Measurements from ENCODE around the gene BANP. TPM values are rescaled to one million over a fixed set of nuclear protein-coding genes. Genes with fewer than 3 reads are reported as not detected.
A peak's percentile ranks its signal among the peaks of the same experiment; 100 is the strongest.
"Not testable (repeated sequence)": the region's sequence is repeated elsewhere in the genome, so short reads cannot be mapped to it uniquely, and the experiment has no call there.

BANP gene
- total and polyA plus RNA-seq, 12 donors: 6.1 to 20.4 (median 13.5) TPM

DNA sequence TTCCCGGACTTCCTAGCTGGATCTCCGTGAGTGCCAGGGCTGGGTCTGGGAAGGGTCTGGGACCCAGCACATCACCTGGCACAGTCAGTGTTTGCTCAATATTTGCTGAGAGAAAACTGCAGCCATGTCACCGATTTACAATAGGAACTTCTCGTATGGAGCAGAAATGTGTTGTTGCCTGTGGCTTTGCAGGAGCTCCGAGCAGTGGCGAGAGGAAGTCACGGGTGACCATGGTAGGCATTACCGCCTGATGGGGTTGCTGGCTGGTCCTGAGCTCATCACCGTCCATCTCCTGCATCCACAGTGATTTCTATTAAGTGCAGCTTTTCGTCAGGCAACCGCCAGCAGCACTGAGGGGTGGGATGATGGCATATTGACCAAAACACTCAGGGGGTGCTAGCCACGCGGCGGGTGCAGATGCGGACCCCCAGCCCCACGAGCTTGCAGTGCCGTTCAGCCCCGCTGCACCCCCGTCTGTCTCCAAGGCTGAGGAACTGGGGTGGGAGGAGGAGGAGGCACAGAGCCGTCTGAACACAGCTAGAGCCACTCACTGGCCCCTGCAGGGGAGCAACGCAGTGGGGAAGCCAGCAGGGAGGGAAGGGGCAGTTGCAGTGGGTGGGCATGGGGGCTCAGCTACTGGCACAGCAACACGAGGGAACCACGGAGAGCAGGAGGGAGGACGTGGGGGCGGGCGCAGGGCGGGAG lies 37.1 kb upstream of the BANP start:
- DNase-seq; H3K27ac ChIP-seq; H3K27me3 ChIP-seq; intact Hi-C loops (cut with DNase I); H3K9me3 ChIP-seq; H3K4me3 ChIP-seq; H3K36me3 ChIP-seq; ATAC-seq: not testable (repeated sequence)
- peaks cover 0 to 19% (median 6%) of the 10 kb centered on the region in 9 donors for H3K4me1 ChIP-seq
- WGBS, 2 donors: 76 to 80% methylated on average over 24 to 27 of the region's 27 CpGs

DNA sequence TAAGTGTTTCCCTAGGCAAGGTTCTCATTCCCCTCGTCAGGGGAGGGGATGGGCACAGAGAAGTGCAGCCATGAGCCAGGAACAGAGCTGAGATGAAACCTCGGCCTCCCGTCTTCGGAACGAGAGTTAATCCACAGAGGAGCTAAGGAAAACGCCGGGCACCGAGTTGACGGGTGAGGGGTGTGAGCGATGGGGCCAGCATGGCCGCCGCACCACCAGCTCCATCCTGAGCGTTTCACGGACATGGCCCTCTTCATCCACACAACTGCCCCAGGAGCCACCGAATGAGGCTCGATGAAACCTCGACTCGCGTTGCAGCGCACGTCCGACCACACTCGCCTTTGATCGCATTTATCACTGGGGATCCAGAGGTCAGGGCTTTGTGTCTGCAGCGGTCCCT lies 36.4 kb upstream of the BANP start:
- Histone ChIP-seq H3K9me3 (no peaks in the 10 kb centered on the region), H3K36me3 (no peaks in the 10 kb centered on the region), H3K4me1 (peaks cover 0 to 19% (median 6%) of the 10 kb centered on the region in 9 donors), H3K27ac (no peak overlapping the region), H3K27me3 (no peaks in the 10 kb centered on the region), H3K4me3 (no peak overlapping the region)
- WGBS, 2 donors: 92 to 94% methylated on average over 25 of the region's 25 CpGs
- intact Hi-C loops (cut with DNase I): no loop called here
- DNase-seq (no peak), ATAC-seq (no peak)
- TF ChIP-seq, protein P1, sequence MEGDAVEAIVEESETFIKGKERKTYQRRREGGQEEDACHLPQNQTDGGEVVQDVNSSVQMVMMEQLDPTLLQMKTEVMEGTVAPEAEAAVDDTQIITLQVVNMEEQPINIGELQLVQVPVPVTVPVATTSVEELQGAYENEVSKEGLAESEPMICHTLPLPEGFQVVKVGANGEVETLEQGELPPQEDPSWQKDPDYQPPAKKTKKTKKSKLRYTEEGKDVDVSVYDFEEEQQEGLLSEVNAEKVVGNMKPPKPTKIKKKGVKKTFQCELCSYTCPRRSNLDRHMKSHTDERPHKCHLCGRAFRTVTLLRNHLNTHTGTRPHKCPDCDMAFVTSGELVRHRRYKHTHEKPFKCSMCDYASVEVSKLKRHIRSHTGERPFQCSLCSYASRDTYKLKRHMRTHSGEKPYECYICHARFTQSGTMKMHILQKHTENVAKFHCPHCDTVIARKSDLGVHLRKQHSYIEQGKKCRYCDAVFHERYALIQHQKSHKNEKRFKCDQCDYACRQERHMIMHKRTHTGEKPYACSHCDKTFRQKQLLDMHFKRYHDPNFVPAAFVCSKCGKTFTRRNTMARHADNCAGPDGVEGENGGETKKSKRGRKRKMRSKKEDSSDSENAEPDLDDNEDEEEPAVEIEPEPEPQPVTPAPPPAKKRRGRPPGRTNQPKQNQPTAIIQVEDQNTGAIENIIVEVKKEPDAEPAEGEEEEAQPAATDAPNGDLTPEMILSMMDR (IDR thresholded peaks at IDR 0.05): no peak

DNA sequence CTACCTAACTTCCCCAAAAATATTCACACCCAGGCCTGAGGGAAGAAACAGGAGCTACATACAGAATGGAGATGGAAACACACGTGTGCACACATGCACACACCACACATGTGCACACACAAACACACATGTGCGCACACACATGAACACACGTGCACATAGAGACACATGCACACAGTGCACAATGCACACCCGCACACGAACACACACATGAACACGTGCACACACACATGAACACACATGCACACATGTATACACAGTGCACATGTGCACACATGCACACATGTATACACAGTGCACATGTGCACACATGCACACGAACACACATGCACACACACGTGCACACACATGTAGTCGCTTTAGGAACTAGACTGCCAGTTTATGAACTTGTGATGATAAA lies 33.7 kb upstream of the BANP start:
- TF ChIP-seq, protein P1 (IDR thresholded peaks at IDR 0.05): no peak
- intact Hi-C loops (cut with DNase I): no loop called here
- H3K27me3 ChIP-seq: no peaks in the 10 kb centered on the region
- no peak overlapping the region for H3K4me3 ChIP-seq
- no peak for DNase-seq
- no peak overlapping the region for H3K27ac ChIP-seq
- 73 to 90% methylated on average over 9 of the region's 9 CpGs for WGBS, 2 donors
- H3K4me1 ChIP-seq: peaks cover 0 to 13% (median 5%) of the 10 kb centered on the region in 9 donors
- ATAC-seq: no peak
- no peaks in the 10 kb centered on the region for H3K9me3 ChIP-seq
- H3K36me3 ChIP-seq: no peaks in the 10 kb centered on the region

DNA sequence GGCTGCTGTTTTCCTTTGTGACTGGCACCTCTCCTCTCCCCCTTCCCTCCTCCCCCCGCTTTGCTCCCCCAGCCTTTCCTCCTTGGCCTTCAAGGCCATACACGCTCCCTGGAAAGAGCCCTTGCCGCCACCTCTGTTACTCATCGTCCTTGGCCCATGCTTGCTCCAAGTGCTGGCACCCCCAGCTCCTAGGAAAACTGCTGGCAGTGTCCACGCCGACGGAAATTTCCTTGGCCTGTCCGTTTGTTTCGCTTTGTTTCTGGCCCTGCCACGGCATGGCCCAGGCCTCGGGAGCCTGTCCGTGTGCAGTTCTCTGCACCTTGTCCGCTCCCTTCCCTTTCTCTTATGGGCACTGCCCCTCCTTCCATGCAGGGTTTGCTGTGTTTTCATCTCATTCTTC lies 32.9 kb upstream of the BANP start:
- Histone ChIP-seq H3K27me3 (no peaks in the 10 kb centered on the region), H3K27ac (peak overlapping the region in 3 of 10 donors; percentile 15 to 16 (median 15)), H3K4me3 (peak overlapping the region in 3 of 10 donors; percentile 5 to 20 (median 11)), H3K36me3 (no peaks in the 10 kb centered on the region), H3K9me3 (no peaks in the 10 kb centered on the region), H3K4me1 (peaks cover 0 to 19% (median 6%) of the 10 kb centered on the region in 9 donors)
- intact Hi-C loops (cut with DNase I): no loop called here
- DNase-seq (no peak), ATAC-seq (peak in 1 of 8 donors; percentile 19)
- WGBS, 2 donors: 70 to 83% methylated on average over 13 of the region's 13 CpGs
- TF ChIP-seq, protein P1 (IDR thresholded peaks at IDR 0.05): no peak
